ENCODE measurements around the gene FGR.

The FGR gene

DNA sequence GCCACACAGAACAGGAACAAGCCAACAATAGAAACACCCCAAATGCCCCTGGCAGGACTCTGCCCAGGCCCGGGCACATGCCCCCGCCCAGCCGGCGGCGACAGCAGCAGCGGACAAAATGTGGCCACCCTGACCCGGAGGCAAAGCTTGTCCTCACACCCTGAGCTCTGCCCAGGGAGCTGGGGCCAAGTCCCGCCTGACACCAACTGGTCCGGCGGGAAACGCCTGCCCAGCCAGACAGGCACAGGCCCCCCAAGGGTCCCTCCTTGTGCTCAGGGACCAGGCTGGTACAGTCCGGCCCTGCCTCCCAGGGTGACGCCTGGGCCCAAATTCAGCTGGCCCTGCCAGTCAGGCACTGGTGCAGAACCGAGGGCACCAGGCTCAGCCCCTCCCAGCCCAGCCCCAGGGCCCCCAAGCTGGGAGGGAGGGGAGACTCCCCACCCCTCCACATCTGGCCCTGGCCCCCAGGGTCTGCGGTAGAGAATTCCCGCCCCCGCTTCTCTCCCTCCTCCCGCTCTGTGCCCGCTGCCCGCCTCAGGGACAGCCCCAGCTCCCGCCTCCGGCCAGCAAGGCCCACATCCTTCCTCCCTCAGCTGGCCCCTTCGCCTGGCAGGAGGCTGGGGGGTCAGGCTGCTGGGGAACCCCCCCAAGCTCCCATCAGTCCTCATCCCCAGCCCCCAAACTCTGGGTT, 33.1 kb downstream of the FGR start:
- Histone ChIP-seq H3K9ac (ENCODE audit: insufficient read length, low read depth) (peak overlapping the region; percentile 73), H3K4me1 (ENCODE audit: insufficient read depth, insufficient read length) (peaks cover 61% of the 10 kb centered on the region), H3K9me3 (ENCODE audit: insufficient read depth, low read length) (no peaks in the 10 kb centered on the region), H3K36me3 (ENCODE audit: insufficient read depth, insufficient read length, low read length) (peaks cover 9% of the 10 kb centered on the region), H3K27me3 (ENCODE audit: insufficient read depth, insufficient read length) (peaks cover 6% of the 10 kb centered on the region), H3K4me3 (ENCODE audit: insufficient read length, low read depth) (peak overlapping the region; percentile 81)
- TF ChIP-seq ZNF274 (IDR thresholded peaks at IDR 0.05; ENCODE audit: low read depth, low read length) (no peak), YY1 (IDR thresholded peaks at IDR 0.05; ENCODE audit: insufficient read depth, insufficient read length) (no peak), SUZ12 (IDR thresholded peaks at IDR 0.05; ENCODE audit: extremely low read depth, insufficient read depth, insufficient read length) (no peak)
- no peak for DNase-seq (ENCODE audit: low read depth, low spot score)

DNA sequence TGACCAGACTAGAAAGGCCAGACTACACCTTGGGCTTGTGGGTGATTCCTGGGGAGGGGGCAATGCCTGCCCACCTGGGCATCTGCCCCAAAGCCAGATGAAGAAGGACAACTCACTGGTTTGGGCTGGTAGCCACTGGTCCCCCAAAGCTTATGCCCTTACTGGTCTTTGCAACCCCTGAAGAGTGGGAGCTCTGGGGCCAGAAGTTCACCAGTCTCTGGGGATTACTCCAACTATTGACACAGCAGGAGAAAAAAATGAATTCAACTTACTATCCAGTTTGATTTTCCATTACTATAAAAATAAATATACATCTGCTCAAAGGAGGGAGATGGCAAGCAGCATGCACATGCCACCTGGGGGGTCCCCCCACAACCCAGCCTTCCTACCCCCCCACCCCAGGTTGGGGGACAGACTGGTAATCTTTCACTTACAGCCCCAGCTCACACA, 33.6 kb downstream of the FGR start:
- DNase-seq (ENCODE audit: low read depth, low spot score): no peak
- peaks cover 61% of the 10 kb centered on the region for H3K4me1 ChIP-seq (ENCODE audit: insufficient read depth, insufficient read length)
- peaks cover 11% of the 10 kb centered on the region for H3K36me3 ChIP-seq (ENCODE audit: insufficient read depth, insufficient read length, low read length)
- H3K9me3 ChIP-seq (ENCODE audit: insufficient read depth, low read length): no peaks in the 10 kb centered on the region
- H3K4me3 ChIP-seq (ENCODE audit: insufficient read length, low read depth): no peak overlapping the region
- peak overlapping the region; percentile 73 for H3K9ac ChIP-seq (ENCODE audit: insufficient read length, low read depth)
- no peak for TF ChIP-seq SUZ12 (IDR thresholded peaks at IDR 0.05; ENCODE audit: extremely low read depth, insufficient read depth, insufficient read length)
- TF ChIP-seq ZNF274 (IDR thresholded peaks at IDR 0.05; ENCODE audit: low read depth, low read length): no peak
- TF ChIP-seq YY1 (IDR thresholded peaks at IDR 0.05; ENCODE audit: insufficient read depth, insufficient read length): no peak
- H3K27me3 ChIP-seq (ENCODE audit: insufficient read depth, insufficient read length): peaks cover 6% of the 10 kb centered on the region

DNA sequence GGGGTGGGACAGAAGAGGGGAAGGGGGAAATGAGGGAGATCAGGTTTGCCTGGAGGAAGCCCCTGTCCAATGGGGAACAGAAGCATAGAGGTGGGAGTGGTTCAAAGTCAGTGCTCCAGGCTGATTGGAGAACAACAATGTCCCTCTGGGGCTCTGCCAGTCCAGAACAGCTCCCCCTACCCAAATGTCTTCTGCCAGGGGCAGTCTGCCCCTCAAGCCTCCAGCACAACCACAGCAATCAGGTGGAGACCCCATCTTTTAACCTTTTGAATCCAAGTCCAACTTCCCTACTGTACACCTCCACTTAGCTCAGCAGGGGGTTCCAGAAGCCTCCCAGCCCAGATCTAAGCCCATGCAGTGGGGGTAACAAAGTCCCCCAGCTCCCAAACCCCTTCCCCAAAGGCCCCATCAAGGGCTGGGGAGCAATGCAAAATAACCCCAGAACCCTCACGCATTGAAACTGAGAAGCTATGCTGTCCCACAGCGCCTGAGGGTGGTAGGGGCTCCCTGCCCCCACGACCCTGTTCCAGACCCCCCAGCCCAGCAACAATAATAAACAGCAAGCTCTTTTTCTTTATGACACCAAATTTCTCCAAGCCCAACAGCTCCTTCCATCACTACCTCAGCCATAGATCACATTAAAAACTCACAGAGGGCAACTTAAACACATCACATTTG, 34.3 kb downstream of the FGR start:
- Histone ChIP-seq H3K36me3 (ENCODE audit: insufficient read depth, insufficient read length, low read length) (peaks cover 15% of the 10 kb centered on the region), H3K4me3 (ENCODE audit: insufficient read length, low read depth) (no peak overlapping the region), H3K9me3 (ENCODE audit: insufficient read depth, low read length) (no peaks in the 10 kb centered on the region), H3K9ac (ENCODE audit: insufficient read length, low read depth) (no peak overlapping the region), H3K27me3 (ENCODE audit: insufficient read depth, insufficient read length) (peaks cover 6% of the 10 kb centered on the region), H3K4me1 (ENCODE audit: insufficient read depth, insufficient read length) (peaks cover 65% of the 10 kb centered on the region)
- TF ChIP-seq ZNF274 (IDR thresholded peaks at IDR 0.05; ENCODE audit: low read depth, low read length) (no peak), YY1 (IDR thresholded peaks at IDR 0.05; ENCODE audit: insufficient read depth, insufficient read length) (no peak), SUZ12 (IDR thresholded peaks at IDR 0.05; ENCODE audit: extremely low read depth, insufficient read depth, insufficient read length) (no peak)
- no peak for DNase-seq (ENCODE audit: low read depth, low spot score)

DNA sequence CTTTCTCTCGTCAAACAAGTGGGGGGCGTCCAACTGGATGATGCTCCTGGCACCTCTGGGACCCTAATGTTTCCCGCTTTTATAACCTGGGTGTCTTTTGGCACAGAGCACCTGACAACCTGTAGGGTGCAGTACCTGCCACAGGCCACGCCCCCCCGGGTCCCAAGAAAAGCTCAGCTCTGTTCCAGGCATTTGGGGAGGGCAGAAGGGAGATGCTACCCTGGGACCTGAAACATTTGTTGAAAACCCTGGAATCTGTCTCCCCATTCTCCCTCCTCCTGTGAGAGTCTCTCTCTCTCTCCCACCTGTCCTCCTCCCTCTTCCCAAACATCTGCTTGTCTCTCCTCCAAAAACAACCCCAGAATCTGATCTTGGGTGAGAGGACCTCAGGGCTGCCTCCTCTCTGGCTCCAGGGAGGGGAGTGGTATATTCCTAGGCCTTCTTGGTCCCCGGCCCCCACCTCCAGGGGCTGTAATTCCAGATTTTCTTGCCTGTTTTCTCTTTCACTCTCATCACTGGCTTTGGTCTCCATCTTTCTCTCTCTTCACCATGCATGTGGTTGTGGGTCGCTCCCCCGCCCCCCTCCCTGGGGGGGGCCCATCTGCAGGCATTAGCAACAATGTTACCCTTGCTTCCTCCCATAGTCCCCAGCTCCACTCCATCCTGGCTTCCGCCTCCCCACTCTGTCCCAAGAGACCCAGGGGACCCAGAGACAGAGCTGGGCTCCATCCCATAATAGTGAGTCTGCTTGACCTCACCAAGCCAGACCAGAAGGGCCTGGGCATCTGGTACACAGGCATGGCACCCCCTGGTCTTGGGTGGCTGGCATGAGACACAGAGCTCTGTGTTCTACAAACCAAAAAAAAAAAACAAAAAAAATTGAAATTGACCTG, 35.1 kb downstream of the FGR start:
- Histone ChIP-seq H3K4me1 (ENCODE audit: insufficient read depth, insufficient read length) (peaks cover 65% of the 10 kb centered on the region), H3K36me3 (ENCODE audit: insufficient read depth, insufficient read length, low read length) (peaks cover 16% of the 10 kb centered on the region), H3K9ac (ENCODE audit: insufficient read length, low read depth) (peak overlapping the region; percentile 38), H3K9me3 (ENCODE audit: insufficient read depth, low read length) (no peaks in the 10 kb centered on the region), H3K4me3 (ENCODE audit: insufficient read length, low read depth) (no peak overlapping the region), H3K27me3 (ENCODE audit: insufficient read depth, insufficient read length) (no peaks in the 10 kb centered on the region)
- DNase-seq (ENCODE audit: low read depth, low spot score): no peak
- no peak for TF ChIP-seq SUZ12 (IDR thresholded peaks at IDR 0.05; ENCODE audit: extremely low read depth, insufficient read depth, insufficient read length)
- TF ChIP-seq ZNF274 (IDR thresholded peaks at IDR 0.05; ENCODE audit: low read depth, low read length): no peak
- no peak for TF ChIP-seq YY1 (IDR thresholded peaks at IDR 0.05; ENCODE audit: insufficient read depth, insufficient read length)

DNA sequence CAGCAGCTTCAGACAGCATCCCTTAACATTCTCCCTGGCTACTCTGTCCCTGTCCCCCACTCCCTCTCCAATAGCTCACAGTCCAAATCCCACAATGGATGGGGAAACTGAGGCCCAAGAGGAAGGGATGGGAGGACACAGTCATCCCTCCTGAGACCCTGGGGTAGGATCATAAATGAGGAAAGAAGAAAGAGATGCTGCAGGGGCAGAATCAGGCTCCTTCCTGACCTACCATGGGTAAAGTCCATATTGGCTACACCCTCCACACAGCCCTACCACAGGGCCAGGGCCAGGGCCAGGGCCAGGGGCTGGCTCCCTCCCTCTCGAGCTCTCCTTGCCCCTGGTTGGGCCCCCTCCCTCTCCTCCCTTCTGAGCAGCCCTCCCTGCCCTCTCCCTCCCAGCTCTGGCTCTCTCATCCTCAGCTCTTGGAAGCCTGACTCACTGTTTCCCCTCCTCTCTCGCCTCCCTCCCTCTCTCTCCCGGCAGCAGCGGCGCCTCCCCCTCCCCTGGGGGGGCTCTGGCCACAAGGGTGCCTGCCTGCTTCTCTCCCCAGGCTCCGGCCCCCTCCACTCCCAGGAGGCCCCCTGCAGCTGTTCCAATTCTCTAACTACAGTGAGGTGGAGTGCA, 36.0 kb downstream of the FGR start:
- DNase-seq (ENCODE audit: low read depth, low spot score): no peak
- peak overlapping the region; percentile 38 for H3K9ac ChIP-seq (ENCODE audit: insufficient read length, low read depth)
- H3K9me3 ChIP-seq (ENCODE audit: insufficient read depth, low read length): no peaks in the 10 kb centered on the region
- no peaks in the 10 kb centered on the region for H3K27me3 ChIP-seq (ENCODE audit: insufficient read depth, insufficient read length)
- H3K4me1 ChIP-seq (ENCODE audit: insufficient read depth, insufficient read length): peaks cover 73% of the 10 kb centered on the region
- H3K4me3 ChIP-seq (ENCODE audit: insufficient read length, low read depth): no peak overlapping the region
- TF ChIP-seq YY1 (IDR thresholded peaks at IDR 0.05; ENCODE audit: insufficient read depth, insufficient read length) (no peak), SUZ12 (IDR thresholded peaks at IDR 0.05; ENCODE audit: extremely low read depth, insufficient read depth, insufficient read length) (no peak), ZNF274 (IDR thresholded peaks at IDR 0.05; ENCODE audit: low read depth, low read length) (no peak)
- peaks cover 16% of the 10 kb centered on the region for H3K36me3 ChIP-seq (ENCODE audit: insufficient read depth, insufficient read length, low read length)

DNA sequence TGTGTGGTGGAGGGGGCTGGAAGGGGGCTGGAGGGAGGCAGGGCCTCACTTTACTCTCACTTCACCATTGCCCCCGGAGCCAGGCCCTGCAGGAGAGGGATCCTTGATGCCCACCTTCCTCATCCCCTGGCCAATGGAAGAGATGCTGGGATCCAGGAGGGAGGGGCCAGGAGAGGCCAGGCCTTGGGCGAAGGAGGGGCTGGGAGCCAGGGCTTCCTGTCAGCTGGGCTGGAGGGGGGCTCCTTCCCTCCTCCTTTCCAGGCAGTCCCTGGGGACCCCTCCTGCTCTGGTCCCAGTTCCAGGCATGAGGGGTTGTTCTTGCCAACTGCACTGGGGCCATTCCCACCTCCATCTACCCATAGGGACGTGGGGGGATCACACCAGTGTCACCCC, 36.7 kb downstream of the FGR start:
- H3K27me3 ChIP-seq (ENCODE audit: insufficient read depth, insufficient read length): no peaks in the 10 kb centered on the region
- TF ChIP-seq ZNF274 (IDR thresholded peaks at IDR 0.05; ENCODE audit: low read depth, low read length) (no peak), SUZ12 (IDR thresholded peaks at IDR 0.05; ENCODE audit: extremely low read depth, insufficient read depth, insufficient read length) (no peak), YY1 (IDR thresholded peaks at IDR 0.05; ENCODE audit: insufficient read depth, insufficient read length) (no peak)
- H3K9me3 ChIP-seq (ENCODE audit: insufficient read depth, low read length): no peaks in the 10 kb centered on the region
- no peak for DNase-seq (ENCODE audit: low read depth, low spot score)
- peaks cover 16% of the 10 kb centered on the region for H3K36me3 ChIP-seq (ENCODE audit: insufficient read depth, insufficient read length, low read length)
- peaks cover 80% of the 10 kb centered on the region for H3K4me1 ChIP-seq (ENCODE audit: insufficient read depth, insufficient read length)
- no peak overlapping the region for H3K4me3 ChIP-seq (ENCODE audit: insufficient read length, low read depth)
- H3K9ac ChIP-seq (ENCODE audit: insufficient read length, low read depth): peak overlapping the region; percentile 38

Measured in NT2/D1 (cell line).